ENCODE data around the gene IDH1.

The IDH1 gene

GRCh38 chr2:208255557-208256106, 761 bp upstream of the IDH1 start:
- Histone ChIP-seq H3K9ac (ENCODE audit: low read length) (peak overlapping the region; percentile 88), H3K9me3 (ENCODE audit: control insufficient read depth, low read depth, low read length) (no peaks in the 10 kb centered on the region), H3K4me1 (ENCODE audit: control insufficient read depth, low read depth, low read length) (peaks cover 26% of the 10 kb centered on the region), H3K27me3 (ENCODE audit: control insufficient read depth, insufficient read depth, low read length) (no peaks in the 10 kb centered on the region), H3K36me3 (ENCODE audit: control insufficient read depth, low read depth, low read length) (peaks cover 30% of the 10 kb centered on the region), H3K4me3 (ENCODE audit: low read length) (peak overlapping the region; percentile 95), H3K27ac (ENCODE audit: low read length) (no peak overlapping the region)

DNA sequence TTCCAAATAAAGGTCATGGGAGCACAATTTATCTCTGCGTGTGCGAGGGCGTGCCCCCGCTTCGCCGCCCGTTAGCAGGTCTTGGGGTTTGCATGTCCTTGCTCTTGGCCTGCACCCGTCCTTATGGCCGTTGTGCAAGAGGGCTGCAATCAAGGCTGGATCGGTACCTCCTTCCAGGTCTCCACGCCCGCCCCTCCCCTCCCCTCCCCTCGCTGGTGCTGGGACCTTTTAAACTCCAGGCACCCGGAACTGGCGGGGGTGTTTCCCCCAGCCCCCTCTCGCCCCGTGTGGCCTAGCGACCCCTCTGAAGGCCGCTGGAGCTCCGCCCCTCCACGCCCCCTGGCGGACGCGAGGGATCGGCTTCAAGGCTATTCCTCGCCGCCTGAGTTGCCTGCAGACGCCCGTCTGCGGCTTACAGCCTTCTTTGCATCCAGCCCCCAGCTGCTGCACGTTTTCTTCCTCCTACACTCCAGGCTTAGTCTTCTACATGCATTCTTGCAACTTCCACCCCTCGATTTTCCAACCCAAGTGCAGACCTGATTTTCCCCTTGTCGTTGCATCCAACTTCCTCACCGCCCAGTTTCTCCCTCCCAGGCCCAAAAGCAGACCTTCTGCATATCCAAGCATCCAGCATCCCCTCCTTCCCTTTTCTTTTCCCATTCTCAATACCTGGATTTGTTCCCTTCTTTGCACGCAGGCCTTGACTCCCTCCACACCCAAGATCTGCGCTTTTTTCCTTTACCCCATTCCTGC, 577 bp downstream of the IDH1 start:
- Histone ChIP-seq H3K36me3 (ENCODE audit: control insufficient read depth, low read depth, low read length) (peaks cover 43% of the 10 kb centered on the region), H3K9me3 (ENCODE audit: control insufficient read depth, low read depth, low read length) (no peaks in the 10 kb centered on the region), H3K27me3 (ENCODE audit: control insufficient read depth, insufficient read depth, low read length) (no peaks in the 10 kb centered on the region), H3K9ac (ENCODE audit: low read length) (peak overlapping the region; percentile 88), H3K4me1 (ENCODE audit: control insufficient read depth, low read depth, low read length) (peaks cover 32% of the 10 kb centered on the region), H3K4me3 (ENCODE audit: low read length) (peak overlapping the region; percentile 95), H3K27ac (ENCODE audit: low read length) (peak overlapping the region; percentile 66)

- Histone ChIP-seq H3K9ac (ENCODE audit: low read length) (peak overlapping the region; percentile 88), H3K9me3 (ENCODE audit: control insufficient read depth, low read depth, low read length) (no peaks in the 10 kb centered on the region), H3K36me3 (ENCODE audit: control insufficient read depth, low read depth, low read length) (peaks cover 50% of the 10 kb centered on the region), H3K4me3 (ENCODE audit: low read length) (peak overlapping the region; percentile 95), H3K4me1 (ENCODE audit: control insufficient read depth, low read depth, low read length) (peaks cover 32% of the 10 kb centered on the region), H3K27ac (ENCODE audit: low read length) (peak overlapping the region; percentile 8), H3K27me3 (ENCODE audit: control insufficient read depth, insufficient read depth, low read length) (no peaks in the 10 kb centered on the region)
Observed at GRCh38 chr2:208253600-208254117, 1.2 kb downstream of the IDH1 start.

DNA sequence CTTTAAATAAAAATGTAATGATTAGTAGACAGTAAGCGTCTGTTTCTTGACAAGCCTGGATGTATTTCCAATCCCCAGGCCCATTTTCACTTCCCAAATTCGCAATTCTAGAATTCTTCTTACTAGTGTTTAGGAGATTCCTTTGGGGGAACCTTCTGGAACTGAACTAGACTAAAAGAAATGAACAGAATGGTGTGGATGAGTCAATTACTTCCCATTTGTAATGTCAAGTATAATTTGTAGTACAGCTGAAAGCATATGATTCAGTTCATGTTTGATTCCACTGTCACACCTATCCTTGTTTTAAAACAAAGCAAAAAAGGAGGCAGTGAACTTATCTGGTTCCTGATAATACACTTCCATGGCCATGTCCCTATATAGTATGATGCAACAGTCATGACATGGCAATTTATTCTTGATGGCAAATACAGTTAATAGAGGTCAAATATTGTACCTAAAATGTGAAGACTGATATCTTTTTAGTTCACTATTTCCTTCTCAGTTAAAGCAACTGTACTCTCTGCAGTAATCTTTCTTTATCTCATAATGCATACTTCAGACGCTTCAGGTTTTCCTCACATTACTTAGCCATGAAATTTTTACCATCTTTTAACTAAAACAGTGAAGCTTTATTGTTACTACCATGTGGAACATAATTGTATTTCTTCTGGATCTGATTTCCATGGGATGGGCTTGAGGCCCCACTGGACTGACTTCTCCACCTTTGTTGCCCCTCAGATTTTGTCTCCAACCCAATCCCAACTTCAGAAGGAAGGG, 2.0 kb downstream of the IDH1 start:
- Histone ChIP-seq H3K4me1 (ENCODE audit: control insufficient read depth, low read depth, low read length) (peaks cover 32% of the 10 kb centered on the region), H3K27me3 (ENCODE audit: control insufficient read depth, insufficient read depth, low read length) (no peaks in the 10 kb centered on the region), H3K4me3 (ENCODE audit: low read length) (peak overlapping the region; percentile 95), H3K9me3 (ENCODE audit: control insufficient read depth, low read depth, low read length) (no peaks in the 10 kb centered on the region), H3K27ac (ENCODE audit: low read length) (peak overlapping the region; percentile 17), H3K36me3 (ENCODE audit: control insufficient read depth, low read depth, low read length) (peaks cover 57% of the 10 kb centered on the region), H3K9ac (ENCODE audit: low read length) (peak overlapping the region; percentile 88)

DNA sequence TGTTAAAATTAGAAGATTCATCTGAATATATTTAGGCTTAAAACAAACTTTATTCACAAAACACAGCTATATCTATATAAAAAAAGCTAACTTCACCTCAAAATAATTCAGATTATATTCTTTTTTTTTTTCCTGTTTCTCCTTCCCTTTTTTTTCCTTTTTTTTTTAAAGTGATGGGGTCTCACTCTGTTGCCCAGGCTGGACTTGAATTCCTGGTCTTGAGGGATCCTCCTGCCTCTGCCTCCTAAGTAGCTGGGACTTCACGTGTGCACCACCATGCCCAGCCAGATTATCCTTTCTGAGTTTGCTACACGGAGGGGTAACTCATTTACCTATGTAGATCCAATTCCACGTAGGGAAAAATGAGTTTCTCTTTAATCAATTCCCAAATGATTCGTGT, 3.8 kb downstream of the IDH1 start:
- H3K36me3 ChIP-seq (ENCODE audit: control insufficient read depth, low read depth, low read length): peaks cover 73% of the 10 kb centered on the region

DNA sequence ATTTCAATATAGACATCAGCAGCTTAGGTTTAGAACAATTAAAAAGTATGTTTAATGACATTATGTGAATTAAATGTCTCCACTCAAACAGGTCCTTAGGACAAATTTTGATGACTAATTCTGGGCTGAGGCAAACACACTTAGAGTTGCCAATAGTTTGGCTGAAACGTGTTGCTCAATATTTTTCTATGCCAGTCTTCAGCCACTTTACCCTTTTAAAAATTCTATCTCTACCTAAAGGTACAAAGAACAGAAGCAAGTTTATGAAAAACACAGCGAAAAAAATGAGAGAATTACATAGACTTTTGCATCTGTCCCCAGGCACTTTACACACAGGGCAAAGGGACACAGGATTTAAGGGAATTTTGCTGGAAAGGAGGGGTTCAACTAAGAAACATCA, 4.5 kb downstream of the IDH1 start:
- no peaks in the 10 kb centered on the region for H3K27me3 ChIP-seq (ENCODE audit: control insufficient read depth, insufficient read depth, low read length)
- peak overlapping the region; percentile 62 for H3K27ac ChIP-seq (ENCODE audit: low read length)
- H3K4me1 ChIP-seq (ENCODE audit: control insufficient read depth, low read depth, low read length): peaks cover 32% of the 10 kb centered on the region
- no peaks in the 10 kb centered on the region for H3K9me3 ChIP-seq (ENCODE audit: control insufficient read depth, low read depth, low read length)
- H3K4me3 ChIP-seq (ENCODE audit: low read length): no peak overlapping the region
- peak overlapping the region; percentile 5 for H3K9ac ChIP-seq (ENCODE audit: low read length)
- H3K36me3 ChIP-seq (ENCODE audit: control insufficient read depth, low read depth, low read length): peaks cover 80% of the 10 kb centered on the region

More for the DNA sequence above, 3.8 kb downstream of the IDH1 start:
- Histone ChIP-seq H3K27me3 (ENCODE audit: control insufficient read depth, insufficient read depth, low read length) (no peaks in the 10 kb centered on the region), H3K4me1 (ENCODE audit: control insufficient read depth, low read depth, low read length) (peaks cover 32% of the 10 kb centered on the region), H3K4me3 (ENCODE audit: low read length) (no peak overlapping the region), H3K9ac (ENCODE audit: low read length) (no peak overlapping the region), H3K9me3 (ENCODE audit: control insufficient read depth, low read depth, low read length) (no peaks in the 10 kb centered on the region), H3K27ac (ENCODE audit: low read length) (no peak overlapping the region)

DNA sequence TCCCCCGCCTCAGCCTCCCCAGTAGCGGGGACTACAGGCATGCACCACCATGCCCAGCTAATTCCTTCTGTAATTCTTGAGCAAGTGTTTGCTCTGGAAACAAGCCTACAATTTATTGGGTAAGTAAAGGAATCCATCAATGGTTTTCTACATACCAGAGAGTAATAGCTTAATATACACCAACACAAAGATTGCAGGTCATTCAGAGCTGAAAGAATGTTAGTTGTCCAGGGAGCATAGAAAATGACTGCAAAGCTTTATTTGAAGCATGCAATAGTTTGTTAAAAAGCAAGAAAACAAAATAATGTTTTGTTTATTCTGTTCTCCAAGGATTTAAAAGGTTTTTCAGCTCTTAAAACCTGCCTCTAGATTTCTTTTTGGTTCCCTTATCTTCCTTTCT, 5.6 kb downstream of the IDH1 start:
- Histone ChIP-seq H3K4me1 (ENCODE audit: control insufficient read depth, low read depth, low read length) (peaks cover 32% of the 10 kb centered on the region), H3K9me3 (ENCODE audit: control insufficient read depth, low read depth, low read length) (no peaks in the 10 kb centered on the region), H3K36me3 (ENCODE audit: control insufficient read depth, low read depth, low read length) (peaks cover 91% of the 10 kb centered on the region), H3K9ac (ENCODE audit: low read length) (no peak overlapping the region), H3K4me3 (ENCODE audit: low read length) (no peak overlapping the region), H3K27ac (ENCODE audit: low read length) (no peak overlapping the region), H3K27me3 (ENCODE audit: control insufficient read depth, insufficient read depth, low read length) (no peaks in the 10 kb centered on the region)

DNA sequence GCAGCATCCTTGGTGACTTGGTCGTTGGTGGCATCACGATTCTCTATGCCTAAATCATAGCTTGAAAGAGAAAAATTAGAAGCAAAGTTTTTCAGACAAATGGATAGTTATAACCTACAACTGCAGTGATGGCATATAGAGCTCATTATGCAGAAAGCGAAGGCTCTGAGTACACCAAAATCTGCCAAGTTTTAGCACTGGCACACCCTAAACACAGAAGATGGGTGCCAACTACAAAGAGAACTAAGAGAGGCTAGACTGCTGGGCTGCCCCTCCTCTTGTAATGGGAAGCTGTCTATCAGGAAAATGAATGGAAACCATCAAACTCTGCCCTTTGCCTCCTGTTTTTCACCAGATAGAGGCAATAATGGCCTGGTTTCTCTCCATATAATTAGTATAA, 6.3 kb downstream of the IDH1 start:
- peaks cover 98% of the 10 kb centered on the region for H3K36me3 ChIP-seq (ENCODE audit: control insufficient read depth, low read depth, low read length)

DNA sequence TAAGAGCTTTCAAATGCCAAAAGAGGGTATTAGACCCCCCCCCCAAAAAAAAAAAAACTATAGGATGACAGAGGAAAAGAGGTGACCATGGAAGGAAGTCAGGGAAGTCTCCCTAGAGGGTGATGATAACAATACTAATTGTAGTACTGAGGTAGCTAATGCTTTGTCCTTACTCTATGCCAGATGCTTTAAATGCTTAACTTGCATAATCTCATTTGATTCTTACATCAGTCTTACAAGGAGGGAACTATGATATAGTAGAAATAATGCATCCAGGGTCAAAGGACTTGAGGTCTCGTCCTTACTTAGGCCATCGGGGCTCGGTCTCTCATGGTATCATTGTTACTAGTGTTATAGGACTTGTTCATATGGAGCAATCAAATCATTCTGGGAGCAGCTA, 9.1 kb downstream of the IDH1 start:
- Histone ChIP-seq H3K9ac (ENCODE audit: low read length) (no peak overlapping the region), H3K27me3 (ENCODE audit: control insufficient read depth, insufficient read depth, low read length) (no peaks in the 10 kb centered on the region), H3K36me3 (ENCODE audit: control insufficient read depth, low read depth, low read length) (peaks cover 96% of the 10 kb centered on the region), H3K9me3 (ENCODE audit: control insufficient read depth, low read depth, low read length) (no peaks in the 10 kb centered on the region), H3K4me1 (ENCODE audit: control insufficient read depth, low read depth, low read length) (peaks cover 7% of the 10 kb centered on the region), H3K27ac (ENCODE audit: low read length) (no peak overlapping the region), H3K4me3 (ENCODE audit: low read length) (no peak overlapping the region)

More for the DNA sequence above, 6.3 kb downstream of the IDH1 start:
- peaks cover 29% of the 10 kb centered on the region for H3K4me1 ChIP-seq (ENCODE audit: control insufficient read depth, low read depth, low read length)
- H3K9me3 ChIP-seq (ENCODE audit: control insufficient read depth, low read depth, low read length): no peaks in the 10 kb centered on the region
- no peak overlapping the region for H3K4me3 ChIP-seq (ENCODE audit: low read length)
- no peak overlapping the region for H3K27ac ChIP-seq (ENCODE audit: low read length)
- no peaks in the 10 kb centered on the region for H3K27me3 ChIP-seq (ENCODE audit: control insufficient read depth, insufficient read depth, low read length)
- H3K9ac ChIP-seq (ENCODE audit: low read length): no peak overlapping the region

GRCh38 chr2:208244422-208244821, 10.4 kb downstream of the IDH1 start:
- Histone ChIP-seq H3K36me3 (ENCODE audit: control insufficient read depth, low read depth, low read length) (peaks cover 94% of the 10 kb centered on the region), H3K9ac (ENCODE audit: low read length) (no peak overlapping the region), H3K4me1 (ENCODE audit: control insufficient read depth, low read depth, low read length) (no peaks in the 10 kb centered on the region)

GRCh38 chr2:208240619-208241209, 14.2 kb downstream of the IDH1 start:
- no peaks in the 10 kb centered on the region for H3K4me1 ChIP-seq (ENCODE audit: control insufficient read depth, low read depth, low read length)
- H3K9ac ChIP-seq (ENCODE audit: low read length): no peak overlapping the region
- H3K4me3 ChIP-seq (ENCODE audit: low read length): no peak overlapping the region
- H3K36me3 ChIP-seq (ENCODE audit: control insufficient read depth, low read depth, low read length): peaks cover 83% of the 10 kb centered on the region
- H3K9me3 ChIP-seq (ENCODE audit: control insufficient read depth, low read depth, low read length): no peaks in the 10 kb centered on the region
- no peak overlapping the region for H3K27ac ChIP-seq (ENCODE audit: low read length)
- H3K27me3 ChIP-seq (ENCODE audit: control insufficient read depth, insufficient read depth, low read length): no peaks in the 10 kb centered on the region

More at GRCh38 chr2:208244422-208244821, 10.4 kb downstream of the IDH1 start:
- no peak overlapping the region for H3K27ac ChIP-seq (ENCODE audit: low read length)
- H3K9me3 ChIP-seq (ENCODE audit: control insufficient read depth, low read depth, low read length): no peaks in the 10 kb centered on the region
- H3K4me3 ChIP-seq (ENCODE audit: low read length): no peak overlapping the region
- no peaks in the 10 kb centered on the region for H3K27me3 ChIP-seq (ENCODE audit: control insufficient read depth, insufficient read depth, low read length)

Measured in iPS-18a (cell line).